ENCODE data around the gene CD244.

The CD244 gene

GRCh38 chr1:160865337-160865736 is 2.6 kb upstream of the CD244 start:
- TF ChIP-seq CTCF (conservative IDR thresholded peaks at IDR 0.05; ENCODE audit: low read depth, low read length), result no peak
- no peak overlapping the region for H3K4me3 ChIP-seq (ENCODE audit: low read length)
- DNase-seq (ENCODE audit: low read depth), result no peak

GRCh38 chr1:160864173-160864572 is 1.5 kb upstream of the CD244 start:
- H3K4me3 ChIP-seq (ENCODE audit: low read length), result no peak overlapping the region
- no peak for DNase-seq (ENCODE audit: low read depth)
- no peak for TF ChIP-seq CTCF (conservative IDR thresholded peaks at IDR 0.05; ENCODE audit: low read depth, low read length)

GRCh38 chr1:160863774-160864131 is 1.1 kb upstream of the CD244 start:
- no peak for TF ChIP-seq CTCF (conservative IDR thresholded peaks at IDR 0.05; ENCODE audit: low read depth, low read length)
- H3K4me3 ChIP-seq (ENCODE audit: low read length), result no peak overlapping the region
- no peak for DNase-seq (ENCODE audit: low read depth)

- TF ChIP-seq CTCF (conservative IDR thresholded peaks at IDR 0.05; ENCODE audit: low read depth, low read length), result no peak
- DNase-seq (ENCODE audit: low read depth), result no peak
- no peak overlapping the region for H3K4me3 ChIP-seq (ENCODE audit: low read length)
Observed at GRCh38 chr1:160863061-160863773, 530 bp upstream of the CD244 start.

- DNase-seq (ENCODE audit: low read depth), result no peak
- TF ChIP-seq CTCF (conservative IDR thresholded peaks at IDR 0.05; ENCODE audit: low read depth, low read length), result no peak
- H3K4me3 ChIP-seq (ENCODE audit: low read length), result no peak overlapping the region
Observed at GRCh38 chr1:160860840-160861505, 1.7 kb downstream of the CD244 start.

GRCh38 chr1:160859166-160859565 is 3.5 kb downstream of the CD244 start:
- no peak for DNase-seq (ENCODE audit: low read depth)
- H3K4me3 ChIP-seq (ENCODE audit: low read length), result no peak overlapping the region
- TF ChIP-seq CTCF (conservative IDR thresholded peaks at IDR 0.05; ENCODE audit: low read depth, low read length), result no peak

DNA sequence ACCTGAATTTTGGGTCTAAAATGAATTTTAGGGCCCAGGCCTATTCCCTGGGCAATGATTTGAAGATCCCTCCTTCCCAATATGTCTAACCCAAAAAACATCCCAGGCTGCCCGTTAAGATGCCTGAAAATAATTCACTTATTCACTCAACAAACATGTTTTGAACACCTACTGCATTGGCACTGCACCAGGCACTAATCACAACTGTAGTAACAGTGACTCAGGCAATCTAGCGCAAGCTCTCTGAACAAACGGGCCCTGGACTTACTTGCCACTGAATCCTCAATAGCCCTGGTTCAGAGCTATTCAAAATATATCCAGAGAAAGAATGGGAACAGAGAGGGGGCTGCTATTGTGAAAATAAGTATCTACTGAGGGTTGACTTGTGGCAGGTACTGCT is 4.2 kb downstream of the CD244 start:
- no peak for DNase-seq (ENCODE audit: low read depth)
- H3K4me3 ChIP-seq (ENCODE audit: low read length), result no peak overlapping the region
- TF ChIP-seq CTCF (conservative IDR thresholded peaks at IDR 0.05; ENCODE audit: low read depth, low read length), result no peak

All from retinal pigment epithelial cell (primary cell).